DMS 273 (cell line): ENCODE data around the gene CHD2.

Experiments used
- DNase-seq: peaks from one replicate; lab custom pipeline; 2025; ENCODE audit not compliant: unreplicated experiment; lab: John Stamatoyannopoulos, UW

CHD2 gene

DNA sequence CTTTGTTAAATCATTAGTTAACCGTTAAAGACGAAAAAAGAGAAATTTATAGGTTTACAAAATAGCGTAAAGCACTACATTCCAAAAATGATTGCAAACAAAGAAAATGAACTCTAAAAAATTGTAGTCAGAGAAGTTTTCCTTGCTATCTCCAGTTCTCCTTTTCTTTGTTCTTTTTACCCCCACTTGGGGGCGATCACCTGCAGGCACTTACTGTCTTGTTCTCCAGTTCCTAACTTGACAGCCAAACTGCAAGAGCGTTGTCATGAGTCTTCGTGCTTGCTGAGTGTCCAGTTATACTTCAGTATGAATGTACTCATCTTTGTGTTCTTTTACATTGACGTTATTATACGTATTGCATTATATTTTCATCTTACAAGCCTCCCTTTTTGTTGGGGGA, 54.5 kb downstream of the CHD2 start:
- peak; percentile 29 for DNase-seq

DNA sequence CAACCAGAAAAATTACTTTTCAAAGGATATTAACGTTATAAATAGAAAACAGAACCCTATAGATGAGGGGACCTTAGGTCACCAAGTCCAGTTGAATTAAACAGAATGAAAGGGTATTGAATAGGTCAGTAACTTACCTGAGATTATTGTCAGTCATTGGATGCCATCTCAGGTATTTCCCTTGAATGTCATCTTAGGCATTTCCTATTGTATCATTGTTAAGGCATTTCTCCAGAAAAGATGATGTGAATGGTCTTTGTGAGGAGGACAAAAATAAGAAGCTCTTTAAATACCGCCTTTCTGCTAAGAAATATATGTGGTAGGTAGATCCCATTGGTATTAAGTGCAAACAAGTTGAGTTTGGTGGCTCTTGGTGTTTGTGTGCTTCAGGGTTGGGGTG, 55.6 kb downstream of the CHD2 start:
- no peak for DNase-seq

DNA sequence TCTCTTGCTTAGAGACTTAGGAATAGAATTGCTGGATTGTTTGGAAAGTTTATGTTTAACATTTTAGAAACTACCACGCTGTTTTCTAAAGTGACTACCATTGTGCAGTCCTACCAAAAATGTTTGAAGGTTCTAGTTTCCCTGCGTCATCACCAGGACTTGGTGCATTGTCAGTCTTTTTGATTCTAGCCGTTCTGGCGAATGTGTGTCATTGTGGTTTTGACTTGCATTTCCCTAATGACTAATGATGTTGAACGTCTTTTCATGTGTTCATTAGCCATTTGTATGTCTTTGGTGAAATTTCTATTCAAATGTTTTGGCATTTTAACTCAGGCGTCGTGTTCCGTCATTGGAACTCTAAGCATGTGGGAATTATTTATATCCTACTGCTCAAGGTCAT, 58.0 kb downstream of the CHD2 start:
- no peak for DNase-seq

DNA sequence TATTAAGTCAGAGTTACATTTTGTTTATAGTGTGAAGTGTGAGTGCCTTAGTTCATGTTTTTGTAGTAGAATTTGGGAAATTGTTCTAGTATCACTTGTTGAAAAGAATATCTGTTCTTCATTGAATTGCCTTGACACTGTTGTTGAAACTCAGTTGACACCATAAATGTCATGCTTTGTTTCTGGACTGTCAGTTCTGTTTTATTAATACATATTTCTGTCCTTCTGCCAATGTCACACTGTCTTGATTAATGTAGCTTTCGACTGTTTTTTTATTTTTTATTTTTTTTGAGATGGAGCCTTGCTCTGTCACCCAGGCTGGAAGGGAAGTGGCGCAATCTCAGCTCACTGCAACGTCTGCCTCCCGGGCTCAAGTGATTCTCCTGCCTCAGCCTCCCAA, 59.1 kb downstream of the CHD2 start:
- no peak for DNase-seq

DNA sequence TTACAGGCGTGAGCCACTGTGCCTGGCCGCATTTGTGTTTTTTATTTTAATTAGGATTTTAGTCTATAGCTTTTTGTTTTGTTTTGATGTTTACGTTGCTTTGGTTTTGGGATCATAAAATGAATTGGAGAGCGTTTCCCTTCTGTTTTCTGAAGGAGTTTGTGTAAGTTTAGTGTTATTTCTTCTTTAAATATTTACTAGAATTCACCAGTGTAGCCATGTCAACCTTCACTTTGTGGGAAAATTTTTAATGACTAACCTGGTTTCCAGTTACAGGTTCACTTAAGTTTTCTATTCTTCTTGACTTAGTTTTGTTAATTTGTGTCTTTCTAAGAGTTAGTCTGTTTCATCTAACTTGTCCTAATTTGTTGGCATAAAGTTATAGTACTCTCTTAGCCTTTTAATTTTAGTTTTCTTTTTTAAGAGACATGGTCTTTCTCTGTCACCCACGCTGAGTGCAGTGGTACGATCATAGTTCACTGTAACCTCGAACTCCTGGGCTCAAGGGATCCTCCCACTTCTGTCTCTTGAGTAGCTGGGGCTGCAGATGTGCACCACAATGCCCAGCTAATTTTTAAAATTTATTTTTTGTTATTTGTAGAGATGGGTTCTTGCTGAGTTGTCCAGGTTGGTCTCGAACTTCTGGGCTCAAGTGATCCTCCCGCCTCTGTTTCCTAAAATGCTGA, 61.0 kb downstream of the CHD2 start:
- DNase-seq: no peak

DNA sequence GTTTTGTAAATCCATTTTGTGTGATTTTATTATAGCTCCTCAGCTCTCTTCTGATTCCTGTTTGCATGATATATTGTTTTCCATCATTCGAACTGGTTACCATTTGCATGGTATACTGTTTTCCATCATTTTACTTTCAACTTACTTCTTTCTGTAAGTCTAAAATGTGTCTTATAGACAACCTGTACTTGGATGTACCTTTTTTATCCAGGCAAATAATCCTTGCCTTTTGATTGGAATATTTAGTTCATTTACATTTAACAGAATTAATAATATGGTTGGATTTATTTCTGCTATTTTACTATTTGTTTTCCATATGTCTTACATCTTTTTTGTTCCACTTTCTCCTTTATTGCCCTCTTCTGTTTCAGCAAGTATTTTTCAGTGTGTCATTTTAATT, 62.8 kb downstream of the CHD2 start:
- DNase-seq: no peak

DNA sequence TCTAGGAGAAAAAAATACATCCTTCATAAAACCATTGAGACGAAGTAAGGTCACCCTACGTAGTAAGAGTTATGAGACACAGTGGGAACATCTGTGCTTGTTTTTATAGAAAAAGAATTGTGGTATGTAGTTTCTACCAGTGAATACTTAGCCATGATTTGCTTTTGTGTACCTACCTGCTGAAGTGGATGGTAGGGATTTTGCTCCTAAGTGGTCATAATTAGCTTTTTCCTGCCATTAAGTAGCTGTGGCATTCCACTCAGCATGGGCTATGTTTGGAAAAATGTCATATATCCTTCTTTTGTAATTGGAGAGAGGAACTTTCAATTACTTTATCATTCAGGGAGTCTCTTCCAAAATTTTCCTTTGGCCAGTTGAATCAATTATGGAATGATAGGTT, 63.7 kb downstream of the CHD2 start:
- DNase-seq: no peak

DNA sequence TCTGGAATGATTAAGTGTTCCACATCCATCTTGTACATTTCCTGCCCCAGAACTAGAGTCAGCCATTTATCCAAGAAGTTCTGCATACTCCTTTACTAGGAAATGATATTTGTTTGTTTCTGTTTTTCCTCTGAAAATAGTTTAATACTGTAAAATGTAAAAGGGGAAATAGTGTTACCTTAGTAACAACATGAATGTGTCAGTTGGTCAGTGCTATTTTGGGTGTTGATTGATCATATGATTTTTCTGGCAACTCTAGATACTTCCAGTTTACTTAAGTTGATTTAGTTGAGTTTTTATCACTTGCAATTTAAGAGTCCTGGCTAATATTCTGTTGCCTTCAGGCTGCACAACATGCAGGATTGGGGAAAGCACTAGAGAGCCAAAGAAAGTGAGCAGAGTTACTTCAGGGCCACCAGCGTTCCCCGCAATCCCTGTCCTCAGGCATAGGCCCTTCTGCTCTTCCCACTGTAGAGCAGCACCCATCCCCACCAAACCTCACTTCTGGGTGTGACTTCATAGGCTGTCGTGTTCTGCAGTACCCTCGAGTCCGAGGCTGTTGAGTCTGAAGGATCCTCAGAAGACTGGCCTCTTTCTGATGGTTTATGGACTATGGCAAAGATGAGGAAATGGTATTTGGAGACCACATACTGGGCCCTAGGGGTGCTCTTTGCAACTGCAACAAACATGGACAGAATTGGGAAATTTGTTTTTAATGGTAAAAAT, 69.0 kb downstream of the CHD2 start:
- DNase-seq: no peak

DNA sequence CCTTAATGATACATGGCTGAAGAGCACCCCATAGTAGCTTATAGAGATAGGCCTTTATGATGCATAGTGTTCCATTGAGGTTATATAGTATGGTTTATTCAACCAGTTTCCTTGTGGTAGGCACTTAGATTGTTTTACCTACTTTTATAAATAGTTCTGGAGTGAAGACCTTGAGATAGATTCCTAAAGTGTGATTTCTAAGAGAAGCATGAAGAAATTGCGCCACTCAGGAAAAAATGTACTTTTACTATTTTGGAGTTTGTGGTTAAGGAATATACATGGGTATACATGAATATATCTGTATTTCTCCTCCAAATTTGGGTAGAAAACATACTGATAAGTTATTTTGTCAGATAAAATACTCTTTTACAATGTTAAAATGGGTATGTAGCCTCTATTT, 70.5 kb downstream of the CHD2 start:
- DNase-seq: no peak

DNA sequence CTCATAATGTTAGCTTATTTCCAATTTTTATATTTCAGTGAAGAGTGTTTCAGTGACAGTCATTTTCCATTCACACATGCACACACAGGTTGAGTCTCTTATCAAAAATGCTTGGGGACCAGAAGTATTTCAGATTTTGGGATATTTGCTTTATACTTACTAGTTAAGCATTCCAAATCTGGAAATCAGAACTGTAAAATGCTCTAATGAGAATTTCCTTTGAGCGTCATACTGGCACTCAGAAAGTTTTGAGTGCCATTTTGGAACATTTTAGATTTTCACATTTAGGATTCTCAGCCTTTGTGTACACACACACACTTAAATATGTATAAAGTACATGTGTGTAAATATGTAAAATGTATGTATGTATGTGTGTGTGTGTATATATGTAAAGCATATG, 71.0 kb downstream of the CHD2 start:
- no peak for DNase-seq

DNA sequence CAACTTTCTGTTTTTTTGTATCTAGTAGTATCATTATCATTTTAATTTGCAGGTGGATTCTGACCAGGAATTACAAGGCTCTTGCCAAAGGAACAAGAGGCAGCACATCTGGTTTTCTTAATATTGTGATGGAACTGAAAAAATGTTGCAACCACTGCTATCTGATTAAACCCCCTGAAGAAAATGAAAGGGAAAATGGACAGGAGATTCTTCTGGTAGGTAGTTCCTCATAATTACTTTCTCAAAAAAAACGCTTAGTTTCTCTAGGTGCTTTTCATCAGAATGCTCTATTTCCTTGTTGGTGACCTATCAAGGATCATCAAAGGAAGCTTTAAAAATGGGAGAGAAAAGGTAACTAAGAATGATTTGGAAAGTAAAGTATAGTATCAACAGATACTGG, 71.6 kb downstream of the CHD2 start:
- DNase-seq: no peak

DNA sequence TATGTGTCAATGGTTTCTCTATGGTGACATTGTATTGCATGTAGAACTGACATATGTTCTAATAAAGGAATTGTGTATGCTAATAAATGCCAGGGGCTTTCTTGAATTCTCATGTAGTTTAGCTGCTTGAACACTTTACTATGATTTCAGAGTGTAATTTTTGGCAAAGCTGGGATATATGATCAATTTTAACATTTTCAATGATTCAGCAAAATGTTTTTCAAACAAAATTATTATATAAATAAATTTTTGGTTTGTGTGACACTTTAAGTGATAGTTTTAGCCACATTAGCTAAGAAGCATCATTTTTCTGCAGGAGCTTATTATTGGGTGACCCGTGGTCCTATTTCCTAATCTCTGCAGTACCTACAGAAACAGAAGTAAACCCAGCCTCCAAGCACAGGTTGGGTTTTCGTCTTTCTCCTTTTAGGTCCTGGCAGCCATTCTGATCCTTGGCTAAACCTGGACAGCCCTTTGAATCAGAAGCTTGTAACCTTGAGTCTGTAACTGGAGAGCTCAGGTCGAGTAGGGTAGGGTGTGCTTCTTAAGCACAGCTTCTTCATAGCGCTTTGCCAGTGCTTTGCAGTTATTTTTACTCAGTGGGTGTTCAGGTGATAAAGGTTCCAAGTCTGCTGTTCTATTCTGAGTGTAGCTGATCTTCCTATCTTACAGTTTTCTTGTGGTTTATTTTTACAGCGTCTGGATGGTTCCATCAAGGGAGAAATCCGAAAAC, 74.2 kb downstream of the CHD2 start:
- DNase-seq: no peak

DNA sequence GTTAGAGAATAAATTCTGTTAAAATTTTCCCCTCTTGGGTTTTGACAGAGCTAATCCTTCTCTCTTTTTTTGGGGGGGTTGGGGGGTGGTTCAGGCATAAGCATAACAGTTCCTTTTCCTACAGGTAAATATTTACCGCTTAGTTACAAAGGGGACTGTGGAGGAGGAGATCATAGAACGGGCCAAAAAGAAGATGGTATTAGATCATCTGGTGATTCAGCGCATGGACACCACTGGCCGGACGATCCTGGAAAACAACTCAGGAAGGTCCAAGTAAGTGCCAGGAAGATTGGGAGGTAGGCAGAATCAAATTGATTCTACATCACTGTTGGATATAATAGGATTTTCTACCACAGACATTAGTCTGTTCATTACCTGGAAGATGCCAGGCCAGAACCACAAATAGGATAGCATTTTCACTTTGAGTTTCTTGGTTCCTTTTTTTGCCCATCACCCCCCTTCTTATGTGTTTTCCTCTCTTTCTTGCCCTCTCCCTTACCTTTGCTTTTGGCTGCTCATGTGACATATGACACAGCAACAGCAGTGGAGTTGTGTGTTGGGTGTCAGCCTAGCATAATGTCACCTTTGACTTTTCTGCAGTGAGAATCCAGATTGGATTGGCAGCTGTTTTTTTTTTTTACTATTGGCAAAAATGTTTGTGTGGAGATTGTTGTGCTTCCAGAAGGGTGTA, 79.0 kb downstream of the CHD2 start:
- no peak for DNase-seq

DNA sequence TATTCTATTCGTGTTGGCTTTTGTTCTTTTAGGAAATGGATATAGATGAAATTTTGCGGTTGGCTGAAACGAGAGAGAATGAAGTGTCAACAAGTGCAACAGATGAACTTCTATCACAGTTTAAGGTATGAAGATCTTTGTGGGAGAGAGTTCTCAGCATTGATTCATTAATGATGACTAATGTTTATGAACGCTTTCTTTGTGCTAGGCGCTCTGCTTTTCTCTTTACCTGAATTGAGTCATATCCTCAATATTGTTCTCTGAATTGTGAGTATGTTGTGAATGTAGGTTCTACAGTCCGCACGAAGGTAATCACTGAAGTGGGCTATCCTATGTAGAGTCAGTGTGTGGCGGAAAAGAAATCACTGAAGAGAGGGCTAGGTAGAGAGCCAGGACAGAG, 81.2 kb downstream of the CHD2 start:
- DNase-seq: no peak

DNA sequence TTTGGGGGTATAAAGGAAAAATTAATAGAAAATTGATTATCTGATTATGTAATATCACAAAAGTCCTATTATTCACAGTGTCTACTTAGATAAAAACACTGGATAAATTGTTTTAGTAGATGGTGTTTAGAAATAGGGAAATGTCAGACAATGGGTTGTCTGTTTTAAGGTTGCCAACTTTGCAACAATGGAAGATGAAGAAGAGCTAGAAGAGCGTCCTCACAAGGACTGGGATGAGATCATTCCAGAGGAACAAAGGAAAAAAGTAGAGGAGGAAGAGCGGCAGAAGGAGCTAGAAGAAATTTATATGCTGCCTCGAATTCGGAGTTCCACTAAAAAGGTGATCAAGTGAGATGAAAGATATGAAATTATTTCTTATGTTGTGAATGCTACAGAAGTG, 84.0 kb downstream of the CHD2 start:
- no peak for DNase-seq

DNA sequence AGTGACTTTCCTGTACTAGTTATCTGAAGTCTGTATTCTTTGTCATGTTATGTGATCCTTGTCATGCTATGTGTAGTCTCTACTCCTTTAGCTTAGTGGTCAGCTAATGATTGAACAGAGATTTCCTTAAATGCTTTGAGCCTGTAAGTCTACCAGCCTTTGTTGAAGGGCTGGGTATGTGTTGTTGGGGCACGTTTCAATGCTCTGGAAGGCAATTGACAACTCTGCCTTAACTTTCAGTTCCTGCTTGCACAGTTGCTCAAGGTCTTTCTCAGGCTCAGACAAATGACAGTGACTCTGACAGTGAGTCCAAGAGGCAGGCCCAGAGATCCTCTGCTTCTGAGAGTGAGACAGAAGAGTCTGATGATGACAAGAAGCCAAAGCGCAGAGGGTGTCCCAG, 89.3 kb downstream of the CHD2 start:
- DNase-seq: no peak

DNA sequence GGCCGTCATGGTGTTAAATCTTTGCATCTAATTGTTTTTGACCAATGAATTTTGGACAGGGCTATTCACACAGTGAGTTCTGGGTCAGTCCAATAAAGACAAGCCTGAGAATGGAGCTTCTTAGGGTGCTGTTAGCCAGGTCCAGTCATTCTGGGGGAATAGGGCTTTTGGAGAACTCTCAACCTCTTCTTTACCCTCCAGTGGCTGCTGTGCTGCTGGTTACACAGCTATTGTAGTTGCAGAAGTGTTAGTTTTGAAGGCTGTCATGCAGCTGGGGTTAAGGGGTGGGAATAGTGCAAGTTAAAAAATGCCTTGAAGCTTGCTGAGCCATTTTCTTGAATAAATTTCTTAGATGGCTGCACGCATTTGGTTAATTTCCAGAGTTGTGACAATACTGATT, 89.9 kb downstream of the CHD2 start:
- DNase-seq: no peak

DNA sequence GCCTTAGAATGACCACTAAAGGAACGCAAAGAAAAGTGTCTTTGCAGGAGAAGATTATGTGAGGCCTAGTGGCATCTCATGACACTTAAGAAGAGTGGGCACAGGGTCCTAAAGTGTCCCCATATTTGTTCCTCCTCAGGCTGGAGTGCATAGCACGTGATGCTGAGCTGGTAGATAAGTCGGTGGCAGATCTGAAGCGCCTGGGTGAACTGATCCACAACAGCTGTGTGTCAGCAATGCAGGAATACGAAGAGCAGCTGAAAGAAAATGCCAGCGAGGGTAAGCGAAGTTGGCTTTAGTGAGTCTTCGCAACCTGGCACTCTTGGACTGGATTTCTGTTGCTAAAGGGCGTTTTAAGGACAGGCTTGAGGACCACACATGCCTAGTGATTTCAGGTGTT, 92.6 kb downstream of the CHD2 start:
- DNase-seq: no peak

DNA sequence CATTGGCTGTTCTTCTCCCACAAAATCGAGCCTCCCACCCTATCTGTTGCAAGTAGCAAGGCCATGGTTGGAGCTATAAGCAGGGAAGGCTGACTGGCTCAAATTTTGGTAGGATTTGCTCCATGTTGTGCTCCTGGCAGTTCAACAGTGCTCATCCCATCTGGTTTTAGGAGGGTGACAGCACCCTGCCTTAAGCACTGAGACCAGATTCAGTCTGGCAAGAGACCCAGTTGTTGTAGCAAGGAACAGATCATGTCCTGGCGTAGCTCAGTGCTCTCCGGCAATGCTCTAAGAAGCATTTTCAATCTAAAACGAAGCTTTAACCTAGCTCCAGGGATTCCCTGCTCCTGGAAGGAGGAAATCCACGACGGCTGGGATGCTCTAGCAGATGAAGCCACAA, 97.7 kb downstream of the CHD2 start:
- DNase-seq: no peak

DNA sequence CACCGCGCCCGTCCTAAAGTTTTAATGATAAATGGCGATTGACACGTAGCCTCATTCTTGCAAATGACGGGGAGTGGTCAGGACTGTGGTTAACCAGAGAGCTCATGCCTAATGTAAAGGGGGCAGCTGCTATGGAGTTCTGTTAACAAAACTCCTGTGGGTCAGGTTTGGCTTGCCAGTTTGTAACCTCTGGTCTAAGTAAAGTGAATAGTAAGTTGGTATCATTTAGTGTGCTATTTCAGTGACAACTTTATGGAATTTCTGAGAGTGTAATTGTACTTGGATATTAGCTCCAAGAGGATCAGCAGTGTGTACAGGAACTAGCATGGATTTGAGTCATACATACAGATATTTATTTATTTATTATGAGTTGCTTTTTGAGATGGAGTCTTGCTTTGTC, 101.0 kb downstream of the CHD2 start:
- no peak for DNase-seq

DNA sequence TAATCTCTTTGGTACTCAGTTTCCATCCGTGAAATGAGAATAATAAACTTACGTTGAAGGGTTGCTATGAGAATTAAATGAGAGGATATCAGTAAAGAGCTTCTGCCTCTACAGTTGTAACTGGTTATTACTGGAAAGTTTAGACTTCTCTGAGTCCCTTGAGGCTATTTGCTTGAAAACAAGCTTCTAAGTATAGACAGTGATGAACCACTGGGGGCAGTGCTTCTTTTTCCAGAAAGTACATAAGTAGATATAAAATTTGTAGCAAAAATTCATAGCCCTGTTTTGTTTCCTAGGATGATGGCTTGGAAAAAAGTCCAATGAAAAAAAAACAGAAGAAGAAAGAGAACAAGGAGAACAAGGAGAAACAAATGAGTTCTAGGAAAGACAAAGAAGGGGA, 101.8 kb downstream of the CHD2 start:
- peak; percentile 5 for DNase-seq

DNA sequence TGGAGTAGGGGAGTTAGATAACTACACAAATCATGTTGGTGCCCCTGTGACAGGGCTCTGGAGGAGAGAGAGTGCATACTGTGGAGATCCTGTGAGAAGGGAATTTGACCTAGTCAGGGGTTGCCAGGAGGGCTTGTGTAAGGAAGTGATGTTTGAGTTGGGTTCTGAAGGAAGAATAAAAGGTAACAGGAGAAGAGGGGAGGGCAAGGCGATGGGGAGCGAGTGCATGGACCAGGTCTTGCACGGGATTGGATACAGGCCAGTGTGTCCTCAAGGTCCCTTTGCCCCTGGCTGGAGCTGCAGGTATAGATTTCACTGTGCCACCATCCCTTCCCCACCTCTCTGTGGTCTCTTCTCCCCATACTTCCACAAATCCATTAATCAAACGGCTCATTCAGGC, 105.0 kb downstream of the CHD2 start:
- no peak for DNase-seq
